HCT116 (cell line): ENCODE measurements around the gene VANGL2.

ENCODE experiments used
- CBX3 ChIP-seq: IDR thresholded peaks from 2 replicates; pipeline ENCODE4 v1.6.1; 2012; ENCODE audit warnings: low read depth
- EGR1 ChIP-seq: IDR thresholded peaks from 2 replicates; pipeline ENCODE4 v1.6.1; 2012; ENCODE audit warnings: low read depth
- EZH2 ChIP-seq: fragments of 200-600 bp; sonication (generic); IDR thresholded peaks from 2 replicates; pipeline ENCODE4 v1.6.1; 2017; ENCODE audit warnings: antibody characterized with exemption, mixed run types
- POLR2A ChIP-seq: IDR thresholded peaks from 2 replicates; pipeline ENCODE4 v1.7.0; 2011; ENCODE audit warnings: borderline replicate concordance; ENCODE audit not compliant: insufficient read depth, insufficient read length; ENCODE audit errors: extremely low read depth
- ZFX ChIP-seq: fragments of 450-650 bp; IDR thresholded peaks from 2 replicates; pipeline ENCODE4 v1.6.1; 2017
- TF ChIP-seq, protein P1 (sequence below): IDR thresholded peaks from 2 replicates; pipeline ENCODE4 v1.6.1; 2012
- TF ChIP-seq, protein P2 (sequence below), 3 experiments: fragments of 200-600 bp in 1 of 3; sonication (generic) in 1 of 3; IDR thresholded peaks in 2 of 3; conservative IDR thresholded peaks in 1 of 3; 2 replicates each; pipeline ENCODE4 v1.5.1; 2012 to 2017; ENCODE audit warnings: low read depth in 2 of 3, low read length in 2 of 3, antibody characterized with exemption in 1 of 3, borderline replicate concordance in 1 of 3, control low read depth in 1 of 3, mild to moderate bottlenecking in 1 of 3, mixed read lengths in 1 of 3, mixed run types in 1 of 3, moderate library complexity in 1 of 3; ENCODE audit not compliant: insufficient read depth in 1 of 3

DNA sequence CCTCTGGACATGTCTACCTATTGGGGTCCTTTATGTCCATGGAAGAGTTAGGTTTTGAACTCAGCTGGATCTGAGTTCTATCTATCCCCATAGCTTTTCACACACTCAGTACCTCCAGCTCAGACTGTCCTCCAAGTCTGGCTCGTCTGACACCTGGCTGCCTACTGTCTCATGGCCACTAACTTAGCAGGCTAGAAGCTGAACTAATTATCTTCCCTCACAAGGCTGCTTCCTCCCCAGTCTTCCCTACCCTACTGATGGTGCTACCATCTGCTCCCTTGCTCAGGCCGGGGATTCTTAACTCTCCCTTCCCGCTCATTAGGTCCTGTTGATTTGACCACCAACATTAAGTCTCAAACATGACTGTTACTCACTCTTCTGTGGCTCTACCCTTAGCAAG lies 13.4 kb downstream of the VANGL2 start:
- TF ChIP-seq, protein P1, sequence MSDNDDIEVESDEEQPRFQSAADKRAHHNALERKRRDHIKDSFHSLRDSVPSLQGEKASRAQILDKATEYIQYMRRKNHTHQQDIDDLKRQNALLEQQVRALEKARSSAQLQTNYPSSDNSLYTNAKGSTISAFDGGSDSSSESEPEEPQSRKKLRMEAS: no peak
- TF ChIP-seq EGR1: no peak
- no peak for TF ChIP-seq ZFX
- TF ChIP-seq POLR2A: no peak
- no peak for TF ChIP-seq CBX3
- TF ChIP-seq EZH2: no peak
- TF ChIP-seq, protein P2, sequence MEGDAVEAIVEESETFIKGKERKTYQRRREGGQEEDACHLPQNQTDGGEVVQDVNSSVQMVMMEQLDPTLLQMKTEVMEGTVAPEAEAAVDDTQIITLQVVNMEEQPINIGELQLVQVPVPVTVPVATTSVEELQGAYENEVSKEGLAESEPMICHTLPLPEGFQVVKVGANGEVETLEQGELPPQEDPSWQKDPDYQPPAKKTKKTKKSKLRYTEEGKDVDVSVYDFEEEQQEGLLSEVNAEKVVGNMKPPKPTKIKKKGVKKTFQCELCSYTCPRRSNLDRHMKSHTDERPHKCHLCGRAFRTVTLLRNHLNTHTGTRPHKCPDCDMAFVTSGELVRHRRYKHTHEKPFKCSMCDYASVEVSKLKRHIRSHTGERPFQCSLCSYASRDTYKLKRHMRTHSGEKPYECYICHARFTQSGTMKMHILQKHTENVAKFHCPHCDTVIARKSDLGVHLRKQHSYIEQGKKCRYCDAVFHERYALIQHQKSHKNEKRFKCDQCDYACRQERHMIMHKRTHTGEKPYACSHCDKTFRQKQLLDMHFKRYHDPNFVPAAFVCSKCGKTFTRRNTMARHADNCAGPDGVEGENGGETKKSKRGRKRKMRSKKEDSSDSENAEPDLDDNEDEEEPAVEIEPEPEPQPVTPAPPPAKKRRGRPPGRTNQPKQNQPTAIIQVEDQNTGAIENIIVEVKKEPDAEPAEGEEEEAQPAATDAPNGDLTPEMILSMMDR (IDR thresholded peaks at IDR 0.05 in 2 of 3, conservative IDR thresholded peaks at IDR 0.05 in 1 of 3; ENCODE audit: borderline replicate concordance in 1 of 3, insufficient read depth in 1 of 3, low read depth in 2 of 3, low read length in 2 of 3): no peak
